OCI-LY7 (cell line): ENCODE measurements around the gene AXL. TPM values are rescaled to one million over a fixed set of nuclear protein-coding genes. Genes with fewer than 3 reads are reported as not detected.

Experiments used
- Bru-seq: library from RNA; stranded (reverse); fragments of 400-500 nt; gene quantifications from one replicate; lab custom pipeline; 2021; lab: Mats Ljungman, UMichigan
- BruChase-seq, 2 experiments: library from RNA; stranded (reverse); fragments of 400-500 nt; gene quantifications; one replicate each; lab custom pipeline; 2021; lab: Mats Ljungman, UMichigan
- BruUV-seq: library from RNA; stranded (reverse); fragments of 400-500 nt; replicated peaks from 2 replicates; lab custom pipeline; 2021; lab: Mats Ljungman, UMichigan
- CTCF ChIA-PET: fragments of 300-600 bp; sonication (Branson Sonifier 250); formaldehyde crosslinking; loops from one replicate; lab custom pipeline; 2022; ENCODE audit warnings: antibody characterized with exemption; ENCODE audit not compliant: unreplicated experiment; lab: Charles Lee
- POLR2A ChIA-PET: fragments of 300-600 bp; sonication (Branson Sonifier 250); formaldehyde crosslinking; loops from one replicate; lab custom pipeline; 2022; ENCODE audit warnings: antibody characterized with exemption; lab: Charles Lee
- DNase-seq: peaks from one replicate; pipeline ENCODE4 v3.0.0-alpha.2; 2015; ENCODE audit warnings: low spot score
- H2AFZ ChIP-seq: fragments of 200-600 bp; sonication (generic), shearing (Covaris generic); 2 replicates; pipeline ENCODE4 v1.6.1; 2014; ENCODE audit warnings: mild to moderate bottlenecking, antibody characterized with exemption, low read length, moderate library complexity
- H3K27ac ChIP-seq: fragments of 200-600 bp; sonication (generic); 2 replicates; pipeline ENCODE4 v1.5.1; 2014; ENCODE audit warnings: mixed run types, low read depth, mild to moderate bottlenecking, moderate library complexity, low read length, inconsistent platforms; ENCODE audit not compliant: poor library complexity, severe bottlenecking
- H3K36me3 ChIP-seq: fragments of 200-600 bp; sonication (generic); 2 replicates; pipeline ENCODE4 v1.6.1; 2014; ENCODE audit warnings: mild to moderate bottlenecking, antibody characterized with exemption, low read length, moderate library complexity, mixed read lengths; ENCODE audit not compliant: insufficient read depth
- H3K4me1 ChIP-seq: fragments of 200-600 bp; sonication (generic); 2 replicates; pipeline ENCODE4 v1.5.1; 2014; ENCODE audit warnings: mild to moderate bottlenecking, low read length; ENCODE audit not compliant: insufficient read depth, poor library complexity, severe bottlenecking
- H3K4me2 ChIP-seq: fragments of 200-600 bp; sonication (generic); 2 replicates; pipeline ENCODE4 v1.6.1; 2014; ENCODE audit warnings: mild to moderate bottlenecking, low read length
- H3K4me3 ChIP-seq: fragments of 200-600 bp; sonication (generic); 2 replicates; pipeline ENCODE4 v1.5.1; 2014; ENCODE audit warnings: mild to moderate bottlenecking, low read depth, low read length; ENCODE audit not compliant: poor library complexity, severe bottlenecking
- H3K79me2 ChIP-seq: fragments of 200-600 bp; sonication (generic); 2 replicates; pipeline ENCODE4 v1.6.1; 2016; ENCODE audit warnings: low read depth, mild to moderate bottlenecking, low read length, moderate library complexity, mixed read lengths; ENCODE audit not compliant: insufficient read depth
- H3K9me2 ChIP-seq: fragments of 200-600 bp; sonication (generic); 2 replicates; pipeline ENCODE4 v1.6.1; 2016; ENCODE audit warnings: mild to moderate bottlenecking, low read length, mixed read lengths; ENCODE audit not compliant: insufficient read depth
- H3K9me3 ChIP-seq: fragments of 200-600 bp; sonication (generic); 2 replicates; pipeline ENCODE4 v1.6.1; 2014; ENCODE audit warnings: mild to moderate bottlenecking, mixed run types, low read length, mixed read lengths
- H4K20me1 ChIP-seq: fragments of 200-600 bp; sonication (generic); 2 replicates; pipeline ENCODE4 v1.6.1; 2014; ENCODE audit warnings: mild to moderate bottlenecking, antibody characterized with exemption, low read length, moderate library complexity, mixed read lengths; ENCODE audit not compliant: insufficient read depth
- CTCF ChIP-seq: fragments of 200-600 bp; sonication (generic); conservative IDR thresholded peaks from 2 replicates; pipeline ENCODE4 v1.5.1; 2014; ENCODE audit warnings: mild to moderate bottlenecking, antibody characterized with exemption, low read length, moderate library complexity, mixed read lengths
- EZH2phosphoT487 ChIP-seq: fragments of 200-600 bp; sonication (generic); IDR thresholded peaks from 2 replicates; pipeline ENCODE4 v1.6.1; 2018; ENCODE audit warnings: low read depth, borderline replicate concordance, mild to moderate bottlenecking, mixed run types, antibody characterized with exemption, low read length, moderate library complexity, mixed read lengths
- intact Hi-C: fragments of 100-400 bp; cut with micrococcal nuclease; formaldehyde crosslinking; loops from one replicate; pipeline ENCODE4 v1.10.0; 2022; ENCODE audit not compliant: unreplicated experiment
- long read RNA-seq: library from polyadenylated mRNA; stranded (forward); transcript quantifications from one replicate; pipeline ENCODE4 v2.0.0, GENCODE V29; 2022
- total RNA-seq, 2 experiments: library from RNA; depleted of rRNA in 1 of 2; stranded (reverse); fragments of >200 nt in 1 of 2; shearing (Covaris generic) in 1 of 2; gene quantifications; 2 replicates each; pipeline ENCODE4 v1.2.3, GENCODE V29; 2014 to 2022

AXL gene
- total RNA-seq (2014; rRNA removed; shearing (Covaris generic)) (not detected in 2 replicates), total RNA-seq (2022) (not detected in 2 replicates), Bru-seq, nascent RNA (percentile 8 among the genes with signal in this experiment), BruChase-seq, experiment 1, labeled RNA remaining after a 6-hour chase (percentile 12 among the genes with signal in this experiment), BruChase-seq, experiment 2, labeled RNA remaining after a 2-hour chase (percentile 13 among the genes with signal in this experiment)
- long read RNA-seq, result 0 reads

DNA sequence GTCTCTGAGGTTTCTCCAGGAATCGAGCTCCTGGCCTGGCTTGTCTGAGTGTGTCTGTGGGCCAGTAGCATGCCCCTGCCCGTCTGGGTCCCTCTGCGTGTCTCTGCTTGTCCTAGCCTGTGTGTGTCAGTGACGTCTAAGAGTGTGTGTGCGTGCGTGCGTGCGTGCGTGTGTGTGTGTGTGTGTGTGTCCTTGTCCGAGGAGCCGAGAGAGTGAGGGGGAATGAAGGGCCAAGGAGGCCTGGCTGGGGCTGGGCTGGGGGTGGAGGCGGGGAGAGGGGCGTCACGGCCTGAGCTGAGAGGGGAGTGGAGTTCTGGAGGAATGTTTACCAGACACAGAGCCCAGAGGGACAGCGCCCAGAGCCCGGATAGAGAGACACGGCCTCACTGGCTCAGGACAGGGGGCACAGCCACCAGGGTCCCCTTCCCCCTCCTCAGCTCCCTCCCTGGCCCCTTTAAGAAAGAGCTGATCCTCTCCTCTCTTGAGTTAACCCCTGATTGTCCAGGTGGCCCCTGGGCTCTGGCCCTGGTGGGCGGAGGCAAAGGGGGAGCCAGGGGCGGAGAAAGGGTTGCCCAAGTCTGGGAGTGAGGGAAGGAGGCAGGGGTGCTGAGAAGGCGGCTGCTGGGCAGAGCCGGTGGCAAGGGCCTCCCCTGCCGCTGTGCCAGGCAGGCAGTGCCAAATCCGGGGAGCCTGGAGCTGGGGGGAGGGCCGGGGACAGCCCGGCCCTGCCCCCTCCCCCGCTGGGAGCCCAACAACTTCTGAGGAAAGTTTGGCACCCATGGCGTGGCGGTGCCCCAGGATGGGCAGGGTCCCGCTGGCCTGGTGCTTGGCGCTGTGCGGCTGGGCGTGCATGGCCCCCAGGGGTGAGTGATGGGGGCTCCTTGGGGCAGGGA lies at the start of gene AXL:
TSS of gene AXL (plus strand) at position 609 of the 893 bp plus-strand sequence. CDS start at position 779, 170 bp downstream.
- ChIA-PET POLR2A (no interaction called here), CTCF (no interaction called here)
- Histone ChIP-seq H2AFZ (no peak within 1 kb of the TSS), H4K20me1 (no peaks in the 10 kb centered on the region), H3K4me3 (no peak within 1 kb of the TSS), H3K4me2 (no peak within 1 kb of the TSS), H3K27ac (no peak within 1 kb of the TSS), H3K9me3 (no peaks in the 10 kb centered on the region), H3K9me2 (no peaks in the 10 kb centered on the region), H3K4me1 (no peaks in the 10 kb centered on the region), H3K79me2 (no peaks in the 10 kb centered on the region), H3K36me3 (no peaks in the 10 kb centered on the region)
- intact Hi-C loops, result no loop called here
- no peak for DNase-seq
- no TSS peak for BruUV-seq
- TF ChIP-seq EZH2phosphoT487 (no peak), CTCF (no peak)

- H3K36me3 ChIP-seq, result no peaks in the 10 kb centered on the region
- H4K20me1 ChIP-seq, result no peaks in the 10 kb centered on the region
- no peak overlapping the region for H2AFZ ChIP-seq
- DNase-seq, result no peak
- TF ChIP-seq EZH2phosphoT487 (no peak), CTCF (peak; percentile 44; the same call in 1 of the 2 replicates)
- ChIA-PET POLR2A (interaction anchor here (0.7 kb wide), 1 partner anchor 53 kb away, joined by 5 read pairs; no protein-coding TSS in a partner anchor), CTCF (no interaction called here)
- H3K4me1 ChIP-seq, result no peaks in the 10 kb centered on the region
- BruUV-seq, result no TSS peak
- H3K9me2 ChIP-seq, result no peaks in the 10 kb centered on the region
- no peaks in the 10 kb centered on the region for H3K9me3 ChIP-seq
- H3K27ac ChIP-seq, result no peak overlapping the region
- no peak overlapping the region for H3K4me2 ChIP-seq
- no peak overlapping the region for H3K4me3 ChIP-seq
- no peaks in the 10 kb centered on the region for H3K79me2 ChIP-seq
- intact Hi-C loops, result no loop called here
Observed at GRCh38 chr19:41172297-41173164, 46.5 kb upstream of the AXL start.
